Tibial nerve (tissue), 4 donors: ENCODE data around the gene ST6GALNAC1. TPM values are rescaled to one million over a fixed set of nuclear protein-coding genes. Genes with fewer than 3 reads are reported as not detected.

Source experiments
- DNase-seq, 2 donors: peaks; one replicate each; pipeline ENCODE4 v3.0.0-alpha.2; 2019; ENCODE audit warnings: low spot score in 2 of 2
- H3K27ac ChIP-seq, 4 donors: fragments of 200-600 bp; sonication (generic) in 3 of 4; one replicate each; pipeline ENCODE4 v1.5.1; 2017 to 2019; ENCODE audit warnings: mild to moderate bottlenecking in 1 of 4
- H3K27me3 ChIP-seq, 2 donors: fragments of 200-600 bp; sonication (generic) in 1 of 2; one replicate each; pipeline versions ENCODE4 v1.5.1 to v1.6.0; 2017 to 2019
- H3K36me3 ChIP-seq, 3 donors: fragments of 200-600 bp; sonication (generic); one replicate each; pipeline ENCODE4 v1.5.1; 2018 to 2019
- H3K4me1 ChIP-seq, 4 donors: fragments of 200-600 bp; sonication (generic) in 3 of 4; one replicate each; pipeline ENCODE4 v1.5.1; 2017 to 2019
- H3K4me3 ChIP-seq, 4 donors: fragments of 200-600 bp; sonication (generic) in 3 of 4; one replicate each; pipeline ENCODE4 v1.5.1; 2017 to 2019; ENCODE audit warnings: mild to moderate bottlenecking in 1 of 4, moderate library complexity in 1 of 4
- H3K9me3 ChIP-seq, 4 donors: fragments of 200-600 bp; sonication (generic) in 3 of 4; one replicate each; pipeline ENCODE4 v1.5.1; 2017 to 2019
- EP300 ChIP-seq, 2 donors: sonication (generic); formaldehyde crosslinking; IDR thresholded peaks; one replicate each; pipeline ENCODE4 v1.6.1; 2017; ENCODE audit warnings: antibody characterized with exemption in 2 of 2, mild to moderate bottlenecking in 1 of 2
- POLR2A ChIP-seq, 2 donors: fragments of 450-650 bp; IDR thresholded peaks; one replicate each; pipeline ENCODE4 v1.6.1; 2017; ENCODE audit warnings: antibody characterized with exemption in 2 of 2, mild to moderate bottlenecking in 2 of 2, moderate library complexity in 2 of 2
- WGBS, 2 donors: methylation state at CpG; one replicate each; pipeline ENCODE4 v1.1.5; 2018; 5-methylcytosine and 5-hydroxymethylcytosine counted together
- small RNA-seq: library from RNA; depleted of rRNA; stranded (forward); fragments of <200 nt; gene quantifications from one replicate; pipeline ENCODE3, GENCODE V24; 2016
- total RNA-seq, 4 donors: library from RNA; depleted of rRNA; stranded (reverse); fragments of >200 nt; gene quantifications; one replicate each; pipeline ENCODE4 v1.1.0, GENCODE V29; 2016
- TF ChIP-seq, protein P1 (sequence below), 5 experiments: fragments of 200-600 bp in 3 of 5; fragments of 450-650 bp in 2 of 5; sonication (generic) in 3 of 5; IDR thresholded peaks; one replicate each; pipeline ENCODE4 v1.5.1; 2016 to 2019; ENCODE audit warnings: antibody characterized with exemption in 5 of 5, mild to moderate bottlenecking in 3 of 5, moderate library complexity in 2 of 5

The ST6GALNAC1 gene
- total RNA-seq, 4 donors from 2014 or later = 2.4 to 13.8 (median 7.4) TPM

DNA sequence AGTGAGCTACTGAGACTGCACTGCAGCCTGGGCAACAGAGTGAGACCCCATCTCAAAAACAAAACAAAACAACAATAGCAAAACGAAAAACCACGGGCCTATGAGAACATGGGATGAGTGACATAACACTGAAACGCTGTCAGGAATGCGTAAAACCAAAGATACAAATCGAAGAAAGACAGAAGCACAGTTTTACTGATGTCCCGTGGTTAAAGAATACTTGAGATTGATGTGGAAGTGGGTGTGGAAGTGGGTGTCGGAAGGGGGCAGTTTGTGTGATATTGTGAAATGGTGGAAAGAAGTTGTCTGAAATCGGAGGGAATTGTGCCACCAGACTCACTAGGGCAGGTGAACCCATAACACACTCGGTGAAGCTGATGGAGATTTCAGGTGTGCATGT, 67.4 kb downstream of the ST6GALNAC1 start:
- peaks cover 0 to 18% (median 0%) of the 10 kb centered on the region in 3 donors for H3K36me3 ChIP-seq
- no peak overlapping the region for H3K4me3 ChIP-seq
- peak overlapping the region in 2 of 4 donors; percentile 79 to 95 for H3K27ac ChIP-seq
- WGBS, 2 donors = 54 to 61% methylated on average over 9 of the region's 9 CpGs
- no peak for DNase-seq
- peaks cover 0 to 82% (median 42%) of the 10 kb centered on the region in 4 donors for H3K4me1 ChIP-seq
- H3K9me3 ChIP-seq = no peaks in the 10 kb centered on the region
- no peaks in the 10 kb centered on the region for H3K27me3 ChIP-seq
- no peak for TF ChIP-seq POLR2A (IDR thresholded peaks at IDR 0.05)
- no peak for TF ChIP-seq EP300 (IDR thresholded peaks at IDR 0.05)
- TF ChIP-seq, protein P1, sequence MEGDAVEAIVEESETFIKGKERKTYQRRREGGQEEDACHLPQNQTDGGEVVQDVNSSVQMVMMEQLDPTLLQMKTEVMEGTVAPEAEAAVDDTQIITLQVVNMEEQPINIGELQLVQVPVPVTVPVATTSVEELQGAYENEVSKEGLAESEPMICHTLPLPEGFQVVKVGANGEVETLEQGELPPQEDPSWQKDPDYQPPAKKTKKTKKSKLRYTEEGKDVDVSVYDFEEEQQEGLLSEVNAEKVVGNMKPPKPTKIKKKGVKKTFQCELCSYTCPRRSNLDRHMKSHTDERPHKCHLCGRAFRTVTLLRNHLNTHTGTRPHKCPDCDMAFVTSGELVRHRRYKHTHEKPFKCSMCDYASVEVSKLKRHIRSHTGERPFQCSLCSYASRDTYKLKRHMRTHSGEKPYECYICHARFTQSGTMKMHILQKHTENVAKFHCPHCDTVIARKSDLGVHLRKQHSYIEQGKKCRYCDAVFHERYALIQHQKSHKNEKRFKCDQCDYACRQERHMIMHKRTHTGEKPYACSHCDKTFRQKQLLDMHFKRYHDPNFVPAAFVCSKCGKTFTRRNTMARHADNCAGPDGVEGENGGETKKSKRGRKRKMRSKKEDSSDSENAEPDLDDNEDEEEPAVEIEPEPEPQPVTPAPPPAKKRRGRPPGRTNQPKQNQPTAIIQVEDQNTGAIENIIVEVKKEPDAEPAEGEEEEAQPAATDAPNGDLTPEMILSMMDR (IDR thresholded peaks at IDR 0.05) = no peak

DNA sequence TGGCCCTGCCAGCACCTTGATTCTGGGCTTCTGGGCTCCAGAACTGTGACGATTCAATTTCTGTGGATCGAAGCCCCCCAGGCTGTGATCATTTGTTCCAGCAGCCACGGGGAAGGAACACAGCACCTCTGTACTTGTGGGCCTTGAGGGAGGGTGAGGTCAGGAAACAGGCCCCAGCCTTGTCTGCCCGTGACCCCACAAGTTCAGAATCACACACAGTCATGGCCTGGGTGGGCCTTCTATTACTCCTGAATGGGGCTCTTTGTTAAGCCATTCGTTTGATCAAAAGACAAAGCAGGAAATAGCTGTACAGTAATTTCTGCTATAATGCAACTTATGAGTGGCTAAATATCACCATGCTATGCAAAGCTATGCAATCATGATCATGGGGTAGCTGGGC, 68.0 kb downstream of the ST6GALNAC1 start:
- H3K9me3 ChIP-seq = no peaks in the 10 kb centered on the region
- H3K27me3 ChIP-seq = no peaks in the 10 kb centered on the region
- 20 to 59% methylated on average over 4 to 5 of the region's 5 CpGs for WGBS, 2 donors
- H3K4me3 ChIP-seq = no peak overlapping the region
- H3K4me1 ChIP-seq = peaks cover 0 to 79% (median 40%) of the 10 kb centered on the region in 4 donors
- peak overlapping the region; percentile 53 to 95 (median 68) for H3K27ac ChIP-seq
- no peak for DNase-seq
- peaks cover 0 to 24% (median 0%) of the 10 kb centered on the region in 3 donors for H3K36me3 ChIP-seq
- TF ChIP-seq EP300 (IDR thresholded peaks at IDR 0.05) = peak in 1 of 2 donors; percentile 73
- TF ChIP-seq POLR2A (IDR thresholded peaks at IDR 0.05) = no peak

Small RNAs within 50 kb of the gene (small RNA-seq; reads per million reads assigned to genes)
- gene AC015802.2 (not detected), gene RNU6-227P (not detected)

Other genes with a start within 250 kb of the ST6GALNAC1 start
- 10 to 100 TPM; 16.0 to 38.7 (median 20.7) TPM for gene UBE2O, start 190.6 kb downstream of the ST6GALNAC1 start, total RNA-seq
- gene AANAT, start 176.2 kb downstream of the ST6GALNAC1 start, total RNA-seq = not detected
- 10 to 100 TPM; 33.1 to 99.0 (median 73.5) TPM for gene RHBDF2, start 142.3 kb downstream of the ST6GALNAC1 start, total RNA-seq
- 10 to 100 TPM; 40.2 to 59.2 (median 48.8) TPM for gene CYGB, start 106.0 kb downstream of the ST6GALNAC1 start, total RNA-seq
- 10 to 100 TPM in 3 of 4 donors, 1 to 10 TPM in 1; 6.6 to 23.5 (median 14.1) TPM for gene PRCD, start 103.7 kb downstream of the ST6GALNAC1 start, total RNA-seq
- gene ST6GALNAC2, start 57.9 kb downstream of the ST6GALNAC1 start, total RNA-seq = 100 to 1,000 TPM in 1 of 4 donors, 10 to 100 TPM in 3; 58.5 to 128 (median 69.1) TPM
- gene MXRA7, start 67.2 kb upstream of the ST6GALNAC1 start, total RNA-seq = 100 to 1,000 TPM; 124 to 230 (median 197) TPM
- gene JMJD6, start 82.8 kb upstream of the ST6GALNAC1 start, total RNA-seq = 10 to 100 TPM; 14.0 to 45.0 (median 34.2) TPM
- gene METTL23, start 83.1 kb upstream of the ST6GALNAC1 start, total RNA-seq = 10 to 100 TPM; 27.8 to 50.2 (median 30.8) TPM
- 100 to 1,000 TPM; 196 to 452 (median 271) TPM for gene SRSF2, start 93.6 kb upstream of the ST6GALNAC1 start, total RNA-seq
- gene MFSD11, start 94.4 kb upstream of the ST6GALNAC1 start, total RNA-seq = 10 to 100 TPM; 25.8 to 61.0 (median 37.1) TPM
- gene MGAT5B, start 224.6 kb upstream of the ST6GALNAC1 start, total RNA-seq = 1 to 10 TPM in 2 of 4 donors, under 1 TPM in 2; 0.78 to 1.5 (median 0.96) TPM